Vagina (tissue), 2 donors: ENCODE data around the gene MKRN2OS. TPM values are rescaled to one million over a fixed set of nuclear protein-coding genes. Genes with fewer than 3 reads are reported as not detected.
"Not testable (repeated sequence)": the region's sequence is repeated elsewhere in the genome, so short reads cannot be mapped to it uniquely, and the experiment has no call there.

Experiments
- DNase-seq, 2 donors: peaks; one replicate each; pipeline ENCODE4 v3.0.0-alpha.2; 2017; ENCODE audit errors: extremely low spot score in 2 of 2
- H3K27ac ChIP-seq: fragments of 200-600 bp; sonication (generic); one replicate; pipeline ENCODE4 v1.5.1; 2019
- H3K27me3 ChIP-seq: fragments of 200-600 bp; sonication (generic); one replicate; pipeline ENCODE4 v1.5.1; 2019
- H3K36me3 ChIP-seq, 2 donors: fragments of 200-600 bp; sonication (generic); one replicate each; pipeline ENCODE4 v1.5.1; 2017 to 2019
- H3K4me1 ChIP-seq: fragments of 200-600 bp; sonication (generic); one replicate; pipeline ENCODE4 v1.5.1; 2019
- H3K4me3 ChIP-seq, 2 donors: fragments of 200-600 bp; sonication (generic); 1 replicate in 1 of 2; 2 replicates in 1 of 2; pipeline ENCODE4 v1.5.1; 2016 to 2019
- H3K9me3 ChIP-seq: fragments of 200-600 bp; sonication (generic); one replicate; pipeline ENCODE4 v1.5.1; 2019
- CTCF ChIP-seq, 3 experiments: fragments of 450-650 bp in 2 of 3; fragments of 200-600 bp in 1 of 3; sonication (generic) in 1 of 3; IDR thresholded peaks; one replicate each; pipeline ENCODE4 v1.5.1; 2017 to 2019; ENCODE audit warnings: antibody characterized with exemption in 3 of 3, mild to moderate bottlenecking in 2 of 3, moderate library complexity in 2 of 3
- POLR2A ChIP-seq, 2 donors: fragments of 450-650 bp; IDR thresholded peaks; one replicate each; pipeline ENCODE4 v1.6.1; 2017; ENCODE audit warnings: antibody characterized with exemption in 2 of 2, mild to moderate bottlenecking in 2 of 2, moderate library complexity in 2 of 2
- POLR2AphosphoS5 ChIP-seq, 2 donors: sonication (generic); formaldehyde crosslinking; IDR thresholded peaks; one replicate each; pipeline ENCODE4 v1.9.0; 2017; ENCODE audit warnings: antibody characterized with exemption in 2 of 2, mild to moderate bottlenecking in 2 of 2, low read depth in 1 of 2; ENCODE audit not compliant: insufficient read depth in 1 of 2
- intact Hi-C: fragments of 100-400 bp; cut with DNase I; formaldehyde crosslinking; loops from one replicate; pipeline ENCODE4 v1.15.1; 2023
- total RNA-seq: library from RNA; depleted of rRNA; stranded (reverse); fragments of >200 nt; gene quantifications from one replicate; pipeline ENCODE4 v1.2.3, GENCODE V29; 2016

The MKRN2OS gene
- total RNA-seq, 1 donor from 2014 or later, result not detected

GRCh38 chr3:12553921-12554391 lies 8.7 kb upstream of the MKRN2OS start:
- H3K27ac ChIP-seq, result no peak overlapping the region
- intact Hi-C loops, result no loop called here

GRCh38 chr3:12549971-12550760 lies 4.9 kb upstream of the MKRN2OS start:
- no peaks in the 10 kb centered on the region for H3K9me3 ChIP-seq
- H3K4me1 ChIP-seq, result peaks cover 6% of the 10 kb centered on the region
- no peaks in the 10 kb centered on the region for H3K36me3 ChIP-seq
- no peaks in the 10 kb centered on the region for H3K27me3 ChIP-seq
- TF ChIP-seq POLR2A (IDR thresholded peaks at IDR 0.05), result no peak
- no peak for TF ChIP-seq CTCF (IDR thresholded peaks at IDR 0.05)
- no peak for TF ChIP-seq POLR2AphosphoS5 (IDR thresholded peaks at IDR 0.05; ENCODE audit: insufficient read depth in 1 of 2, low read depth in 1 of 2)
- H3K27ac ChIP-seq, result no peak overlapping the region
- H3K4me3 ChIP-seq, result no peak overlapping the region
- DNase-seq, result no peak
- intact Hi-C loops, result no loop called here

More at GRCh38 chr3:12553921-12554391, 8.7 kb upstream of the MKRN2OS start:
- Histone ChIP-seq H3K27me3 (no peaks in the 10 kb centered on the region), H3K9me3 (no peaks in the 10 kb centered on the region), H3K4me1 (peaks cover 30% of the 10 kb centered on the region), H3K4me3 (peak overlapping the region; percentile 35 to 42), H3K36me3 (no peaks in the 10 kb centered on the region)
- TF ChIP-seq CTCF (IDR thresholded peaks at IDR 0.05), result no peak
- TF ChIP-seq POLR2AphosphoS5 (IDR thresholded peaks at IDR 0.05; ENCODE audit: insufficient read depth in 1 of 2, low read depth in 1 of 2), result peak in 1 of 2 donors; percentile 13
- no peak for TF ChIP-seq POLR2A (IDR thresholded peaks at IDR 0.05)
- no peak for DNase-seq

- Histone ChIP-seq H3K27me3 (no peaks in the 10 kb centered on the region), H3K4me1 (no peaks in the 10 kb centered on the region), H3K9me3 (no peaks in the 10 kb centered on the region), H3K27ac (no peak overlapping the region), H3K36me3 (peaks cover 0 to 7% of the 10 kb centered on the region in 2 donors), H3K4me3 (no peak overlapping the region)
- TF ChIP-seq POLR2A (IDR thresholded peaks at IDR 0.05), result no peak
- TF ChIP-seq POLR2AphosphoS5 (IDR thresholded peaks at IDR 0.05; ENCODE audit: insufficient read depth in 1 of 2, low read depth in 1 of 2), result no peak
- no peak for TF ChIP-seq CTCF (IDR thresholded peaks at IDR 0.05)
- intact Hi-C loops, result no loop called here
- DNase-seq, result no peak
These were observed 437 bp downstream of the MKRN2OS start for GRCh38 chr3:12544652-12545472.

GRCh38 chr3:12543497-12543896 lies 1.8 kb downstream of the MKRN2OS start:
- H3K27me3 ChIP-seq, H3K4me3 ChIP-seq, H3K9me3 ChIP-seq, H3K4me1 ChIP-seq, DNase-seq, intact Hi-C loops, H3K27ac ChIP-seq, H3K36me3 ChIP-seq: not testable (repeated sequence)

- TF ChIP-seq POLR2A (IDR thresholded peaks at IDR 0.05) (no peak), CTCF (IDR thresholded peaks at IDR 0.05) (no peak), POLR2AphosphoS5 (IDR thresholded peaks at IDR 0.05; ENCODE audit: insufficient read depth in 1 of 2, low read depth in 1 of 2) (no peak)
- Histone ChIP-seq H3K27ac (no peak overlapping the region), H3K4me1 (no peaks in the 10 kb centered on the region), H3K36me3 (peaks cover 0 to 7% of the 10 kb centered on the region in 2 donors), H3K4me3 (no peak overlapping the region), H3K9me3 (no peaks in the 10 kb centered on the region), H3K27me3 (no peaks in the 10 kb centered on the region)
- intact Hi-C loops, result no loop called here
- no peak for DNase-seq
These were observed 3.7 kb downstream of the MKRN2OS start for GRCh38 chr3:12541625-12542024.
